Gastrocnemius medialis (tissue), 4 donors: ENCODE results near the gene EMC6.

Source experiments
- POLR2A ChIP-seq, 2 donors: fragments of 450-650 bp; IDR thresholded peaks; one replicate each; pipeline ENCODE4 v1.6.1; 2017; ENCODE audit warnings: antibody characterized with exemption in 2 of 2, mild to moderate bottlenecking in 2 of 2, moderate library complexity in 2 of 2
- TF ChIP-seq, protein P1 (sequence below), 5 experiments: fragments of 450-650 bp in 3 of 5; fragments of 200-600 bp in 2 of 5; sonication (generic) in 2 of 5; IDR thresholded peaks in 4 of 5; conservative IDR thresholded peaks in 1 of 5; 1 replicate in 4 of 5; 2 replicates in 1 of 5; pipeline ENCODE4 v1.5.1; 2016 to 2019; ENCODE audit warnings: antibody characterized with exemption in 5 of 5, mild to moderate bottlenecking in 3 of 5, moderate library complexity in 3 of 5

DNA sequence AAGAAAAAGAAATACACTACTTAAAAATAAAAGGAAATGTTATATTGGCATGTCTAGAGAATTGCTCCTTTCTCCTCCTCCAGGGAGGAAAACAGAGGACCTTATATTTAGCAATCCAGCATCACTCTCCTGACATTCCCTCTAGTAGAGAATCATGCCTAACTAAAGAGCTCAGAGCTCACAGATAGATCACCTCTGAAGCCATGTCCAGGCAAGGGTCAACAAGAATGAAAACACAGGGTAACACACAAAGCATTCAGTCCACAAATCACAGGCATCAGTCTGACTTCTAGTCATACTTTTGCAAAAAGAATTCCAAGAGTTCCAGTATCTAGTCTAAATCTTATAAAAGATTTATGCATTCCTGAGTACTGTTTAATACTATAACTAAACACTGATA, 50.7 kb downstream of the EMC6 start:
- no peak for TF ChIP-seq POLR2A (IDR thresholded peaks at IDR 0.05)
- TF ChIP-seq, protein P1, sequence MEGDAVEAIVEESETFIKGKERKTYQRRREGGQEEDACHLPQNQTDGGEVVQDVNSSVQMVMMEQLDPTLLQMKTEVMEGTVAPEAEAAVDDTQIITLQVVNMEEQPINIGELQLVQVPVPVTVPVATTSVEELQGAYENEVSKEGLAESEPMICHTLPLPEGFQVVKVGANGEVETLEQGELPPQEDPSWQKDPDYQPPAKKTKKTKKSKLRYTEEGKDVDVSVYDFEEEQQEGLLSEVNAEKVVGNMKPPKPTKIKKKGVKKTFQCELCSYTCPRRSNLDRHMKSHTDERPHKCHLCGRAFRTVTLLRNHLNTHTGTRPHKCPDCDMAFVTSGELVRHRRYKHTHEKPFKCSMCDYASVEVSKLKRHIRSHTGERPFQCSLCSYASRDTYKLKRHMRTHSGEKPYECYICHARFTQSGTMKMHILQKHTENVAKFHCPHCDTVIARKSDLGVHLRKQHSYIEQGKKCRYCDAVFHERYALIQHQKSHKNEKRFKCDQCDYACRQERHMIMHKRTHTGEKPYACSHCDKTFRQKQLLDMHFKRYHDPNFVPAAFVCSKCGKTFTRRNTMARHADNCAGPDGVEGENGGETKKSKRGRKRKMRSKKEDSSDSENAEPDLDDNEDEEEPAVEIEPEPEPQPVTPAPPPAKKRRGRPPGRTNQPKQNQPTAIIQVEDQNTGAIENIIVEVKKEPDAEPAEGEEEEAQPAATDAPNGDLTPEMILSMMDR (IDR thresholded peaks at IDR 0.05 in 4 of 5, conservative IDR thresholded peaks at IDR 0.05 in 1 of 5), result no peak
